GM23338 (cell line): ENCODE results near the gene MAP2K7.
A peak's percentile ranks its signal among the peaks of the same experiment; 100 is the strongest.
"Not testable (repeated sequence)": the region's sequence is repeated elsewhere in the genome, so short reads cannot be mapped to it uniquely, and the experiment has no call there.

Source experiments
- CREB1 ChIP-seq: fragments of 250-450 bp; sonication (Bioruptor Pico); IDR thresholded peaks from 2 replicates; pipeline ENCODE4 v1.5.0; 2020; ENCODE audit warnings: low read depth, mild to moderate bottlenecking, moderate library complexity
- CTCF ChIP-seq, 2 experiments: fragments of 200-600 bp in 1 of 2; sonication (generic) in 1 of 2; conservative IDR thresholded peaks; 2 replicates each; pipeline versions ENCODE4 v1.5.1 to v1.6.1; 2016 to 2017; ENCODE audit warnings: antibody characterized with exemption in 2 of 2, low read depth in 2 of 2, mild to moderate bottlenecking in 2 of 2, moderate library complexity in 1 of 2
- ETS1 ChIP-seq: IDR thresholded peaks from 2 replicates; pipeline ENCODE4 v1.6.1; 2016; ENCODE audit warnings: antibody characterized with exemption
- EZH2 ChIP-seq: fragments of 200-600 bp; sonication (generic); IDR thresholded peaks from one replicate; pipeline ENCODE4 v1.8.0; 2017; ENCODE audit warnings: antibody characterized with exemption, mild to moderate bottlenecking, low read depth; ENCODE audit not compliant: unreplicated experiment
- POLR2AphosphoS5 ChIP-seq: IDR thresholded peaks from 2 replicates; pipeline ENCODE4 v1.6.1; 2016; ENCODE audit warnings: antibody characterized with exemption, low read depth
- REST ChIP-seq: IDR thresholded peaks from one replicate; pipeline ENCODE4 v1.6.1; 2018; ENCODE audit warnings: antibody characterized with exemption; ENCODE audit not compliant: unreplicated experiment

- peak in 1 of 2 experiments; percentile 5; a peak in 1 of 4 replicates for TF ChIP-seq CTCF (conservative IDR thresholded peaks at IDR 0.05; ENCODE audit: low read depth in 2 of 2)
- not testable (repeated sequence) for TF ChIP-seq ETS1; EZH2; REST; CREB1 (CRISPR knock-in tag); POLR2AphosphoS5
These were observed 14.5 kb downstream of the MAP2K7 start for GRCh38 chr19:7918062-7918614.
